GM19324 (cell line): ENCODE data around the gene CENPL.
"Not testable (repeated sequence)": the region's sequence is repeated elsewhere in the genome, so short reads cannot be mapped to it uniquely, and the experiment has no call there.

ENCODE experiments used
- ATAC-seq: cut with Tn5 transposase; IDR thresholded peaks from one replicate; pipeline ENCODE4 v1.9.1; 2021; ENCODE audit warnings: mild to moderate bottlenecking, moderate library complexity; ENCODE audit not compliant: unreplicated experiment, low FRiP score

Gene CENPL

DNA sequence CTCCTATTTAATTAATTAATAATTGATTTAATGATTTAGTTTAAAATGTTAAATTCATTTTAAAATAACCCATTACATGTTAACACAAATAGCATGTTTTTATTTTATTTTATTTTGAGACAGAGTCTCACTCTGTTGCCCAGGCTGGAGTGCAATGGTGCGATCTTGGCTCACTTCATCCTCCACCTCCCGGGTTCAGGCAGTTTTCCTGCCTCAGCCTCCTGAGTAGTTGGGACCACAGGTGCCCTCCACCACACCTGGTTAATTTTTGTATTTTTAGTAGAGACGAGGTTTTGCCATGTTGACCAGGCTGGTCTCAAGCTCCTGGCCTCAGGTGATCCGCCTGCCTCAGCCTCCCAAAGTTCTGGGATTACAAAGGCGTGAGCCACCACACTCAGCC, 34.9 kb upstream of the CENPL start:
- ATAC-seq = not testable (repeated sequence)

DNA sequence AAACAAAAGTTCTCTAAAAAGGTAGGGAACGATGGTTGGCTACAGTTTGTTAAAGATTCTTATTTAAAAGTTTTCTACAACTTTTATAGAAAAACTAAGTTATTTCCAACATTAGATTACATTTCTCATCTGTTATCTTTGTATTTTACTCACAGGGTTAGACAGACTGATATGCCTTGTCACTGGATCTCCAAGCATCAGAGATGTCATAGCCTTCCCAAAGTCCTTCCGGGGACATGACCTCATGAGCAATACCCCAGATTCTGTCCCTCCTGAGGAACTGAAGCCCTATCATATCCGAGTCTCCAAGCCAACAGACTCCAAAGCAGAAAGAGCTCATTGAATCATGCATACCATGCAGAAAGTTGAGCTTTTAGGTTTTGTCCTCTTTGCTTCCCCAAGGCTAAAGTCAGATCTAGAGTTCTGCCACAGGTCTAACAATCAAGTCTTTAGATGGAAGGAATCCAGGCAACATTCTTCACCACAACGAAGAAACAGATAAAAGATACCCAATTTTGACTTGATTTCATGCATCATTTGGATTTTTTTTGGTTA, 32.8 kb upstream of the CENPL start:
- no peak for ATAC-seq

DNA sequence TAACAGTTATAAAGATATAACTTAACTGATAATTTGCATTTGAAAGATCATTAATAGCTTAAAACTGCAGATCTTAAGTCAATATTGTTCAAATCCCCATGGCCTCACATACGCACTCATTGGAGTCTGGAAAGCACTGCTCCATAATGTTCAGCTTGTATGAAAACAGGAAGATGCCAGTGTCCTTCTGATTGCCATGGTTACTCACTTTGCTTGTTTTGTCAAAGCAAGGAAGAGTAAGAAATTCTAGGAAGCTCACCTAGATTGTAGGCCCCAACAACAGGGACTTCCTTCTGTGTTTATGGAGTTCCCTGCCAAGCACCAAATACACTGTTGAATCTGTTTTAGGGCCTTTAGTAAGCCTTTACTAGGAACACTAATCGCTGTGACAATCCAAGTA, 32.2 kb upstream of the CENPL start:
- ATAC-seq = no peak

DNA sequence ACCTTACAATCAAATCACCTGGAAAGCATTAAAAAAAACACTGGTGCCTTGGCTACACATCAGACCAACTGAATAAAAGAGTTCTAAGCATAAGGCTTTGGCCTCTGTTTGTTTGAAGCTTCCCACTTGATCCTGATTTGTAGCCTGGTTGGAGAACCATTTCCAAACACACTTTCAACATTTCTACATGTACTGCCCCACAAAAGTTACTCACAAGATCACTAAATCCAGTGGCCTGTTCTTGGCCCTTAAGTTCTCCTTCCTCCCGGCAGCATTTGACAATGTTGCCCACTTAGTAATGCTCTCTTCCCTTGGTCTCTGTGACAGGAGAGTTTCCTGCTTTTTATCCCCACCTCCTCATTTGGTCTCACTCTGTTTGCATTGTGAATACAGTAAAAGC, 31.3 kb upstream of the CENPL start:
- ATAC-seq = no peak

DNA sequence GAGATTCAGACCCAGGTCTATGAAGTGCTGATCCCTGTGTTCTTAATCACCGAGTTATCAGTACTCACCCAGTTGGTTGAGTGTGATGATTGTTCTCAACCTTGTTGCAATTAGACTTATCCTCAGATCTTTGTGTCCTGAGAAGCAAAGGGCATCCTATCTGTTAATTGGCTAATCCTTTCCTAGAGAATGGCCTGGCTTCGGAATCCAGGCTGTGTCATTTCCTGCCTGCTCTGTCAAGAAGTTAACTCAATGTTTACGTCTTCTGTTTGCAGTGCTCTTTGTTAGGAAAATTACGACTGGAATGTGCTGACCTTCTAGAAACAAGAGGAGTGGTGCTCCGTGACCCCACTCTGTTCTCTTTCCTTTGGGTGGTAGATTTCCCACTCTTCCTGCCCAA, 28.4 kb upstream of the CENPL start:
- no peak for ATAC-seq

DNA sequence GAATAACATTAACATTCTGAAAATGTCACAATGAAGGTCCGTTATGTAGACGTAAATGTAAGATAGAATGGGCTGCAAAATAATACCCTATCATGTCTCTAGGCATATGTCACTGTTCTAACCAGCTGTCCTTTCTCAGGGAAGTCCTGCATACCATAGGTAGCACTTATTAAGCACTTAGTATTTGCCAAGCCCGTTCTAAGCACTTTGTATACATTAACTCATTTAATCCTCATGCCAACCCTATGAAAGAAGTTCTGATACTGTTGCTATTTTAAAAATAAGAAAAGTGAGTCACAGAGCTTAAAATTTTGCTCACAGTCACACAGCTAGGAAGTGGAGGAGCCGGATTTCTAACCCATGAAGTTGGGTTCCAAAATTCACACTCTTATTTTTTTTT, 27.4 kb upstream of the CENPL start:
- ATAC-seq = no peak

DNA sequence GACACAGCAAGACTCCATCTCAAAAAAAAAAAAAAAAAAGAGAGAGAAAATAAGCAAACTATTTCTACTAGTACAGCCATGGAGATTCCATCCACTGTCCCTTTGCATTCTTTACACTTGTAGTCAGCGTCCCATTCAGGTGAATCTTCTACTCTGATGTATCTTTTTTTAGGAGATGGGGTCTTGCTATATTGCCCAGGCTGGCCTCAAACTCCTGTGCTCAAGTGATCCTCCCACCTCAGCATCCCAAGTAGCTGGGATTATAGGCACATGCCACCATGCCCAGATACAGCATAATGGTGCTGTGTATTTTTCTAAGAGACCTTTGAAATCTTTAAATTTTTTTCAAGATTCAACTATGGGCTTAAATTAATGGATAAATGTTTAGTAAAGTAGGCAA, 8.1 kb upstream of the CENPL start:
- no peak for ATAC-seq

DNA sequence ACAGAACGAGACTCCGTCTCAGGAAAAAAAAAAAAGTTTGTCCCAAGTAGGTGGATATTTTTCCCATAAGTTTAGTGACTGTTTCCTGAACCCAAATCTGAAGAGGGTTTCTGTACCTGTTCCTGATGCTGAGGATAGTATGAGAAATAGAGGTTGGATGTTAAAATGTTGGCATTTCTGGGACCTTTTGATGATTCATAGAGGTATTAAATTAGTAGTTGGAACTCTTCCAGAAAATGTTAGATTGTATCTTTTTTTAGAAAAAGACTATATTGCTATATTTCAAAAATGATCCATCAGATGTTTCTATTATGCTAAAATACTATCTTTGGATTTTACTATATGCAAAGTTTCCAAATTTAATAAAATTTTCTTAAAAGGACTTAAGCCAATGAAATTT, 2.9 kb upstream of the CENPL start:
- ATAC-seq = no peak

DNA sequence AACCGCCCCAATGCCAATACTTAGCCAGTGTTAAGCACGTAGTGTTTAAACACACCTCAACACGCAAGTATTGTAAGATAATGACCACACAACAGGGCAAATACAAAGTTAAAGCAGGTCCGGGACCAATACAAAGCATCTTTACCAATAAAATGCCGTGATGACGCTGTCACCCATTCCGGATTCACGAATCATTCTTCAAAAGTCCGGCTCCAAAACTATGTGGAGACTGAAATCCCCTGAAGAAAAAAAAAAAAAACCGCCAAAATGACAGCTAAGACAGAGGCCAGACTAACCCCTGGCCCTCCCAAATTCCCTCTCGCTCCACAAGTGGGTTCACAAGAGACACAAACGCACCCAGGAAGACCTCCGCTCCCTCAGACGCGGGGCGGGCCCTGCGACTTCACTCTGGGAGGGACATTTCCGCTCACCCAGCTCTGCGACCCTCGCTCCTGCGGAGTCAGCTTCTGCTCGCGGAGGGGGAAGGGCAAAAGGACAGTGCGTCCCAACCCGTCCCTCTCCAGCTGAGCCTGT, 835 bp downstream of the CENPL start:
- peak; percentile 43 for ATAC-seq

DNA sequence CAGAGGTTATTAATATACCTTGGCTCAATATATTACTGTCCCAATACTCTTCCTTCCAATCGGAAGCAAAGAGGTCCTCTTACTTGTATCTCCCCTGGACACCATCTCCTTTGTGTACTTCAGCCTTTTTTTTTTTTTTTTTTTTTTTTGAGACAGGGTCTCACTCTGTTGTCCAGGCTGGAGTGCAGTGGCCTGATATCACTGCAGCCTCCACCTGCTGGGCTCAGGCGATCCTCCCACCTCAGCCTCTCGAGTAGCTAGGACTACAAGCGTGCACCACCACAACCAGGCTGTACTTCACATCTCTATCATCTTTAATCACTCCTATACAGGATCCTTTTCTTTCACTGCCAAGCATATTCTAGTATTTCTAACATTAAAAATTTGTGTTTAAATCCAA, 3.0 kb downstream of the CENPL start:
- no peak for ATAC-seq

DNA sequence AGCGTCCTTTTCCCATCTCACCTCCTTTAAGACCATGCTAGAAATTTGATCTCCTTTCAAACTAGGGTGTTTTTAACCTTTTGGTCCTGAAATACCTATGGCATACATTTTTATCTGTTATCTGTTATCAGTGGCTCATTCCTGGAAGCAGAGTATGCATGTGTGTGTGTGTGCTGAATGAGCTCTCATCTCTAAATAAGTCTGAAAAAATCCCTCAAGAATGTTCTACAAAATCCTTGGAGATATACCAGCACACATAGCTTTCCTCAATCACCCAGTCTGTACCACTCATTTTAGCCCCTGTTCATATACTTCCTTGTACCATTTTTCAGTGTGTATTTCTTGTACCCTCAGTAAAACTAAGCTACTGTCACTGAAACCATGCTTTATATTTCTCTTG, 6.2 kb downstream of the CENPL start:
- ATAC-seq = no peak

DNA sequence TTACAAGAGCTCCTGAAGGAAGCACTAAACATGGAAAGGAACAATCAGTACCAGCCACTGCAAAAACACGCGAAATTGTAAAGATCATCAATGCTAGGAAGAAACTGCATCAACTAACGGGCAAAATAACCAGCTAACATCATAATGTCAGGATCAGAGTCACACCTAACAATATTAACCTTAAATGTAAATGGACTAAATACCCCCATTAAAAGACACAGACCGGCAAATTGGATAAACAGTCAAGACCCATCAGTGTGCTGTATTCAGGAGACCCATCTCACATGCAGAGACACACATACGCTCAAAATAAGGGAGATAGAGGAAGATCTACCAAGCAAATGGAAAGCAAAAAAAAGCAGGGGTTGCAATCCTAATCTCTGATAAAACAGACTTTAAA, 11.0 kb downstream of the CENPL start:
- not testable (repeated sequence) for ATAC-seq

DNA sequence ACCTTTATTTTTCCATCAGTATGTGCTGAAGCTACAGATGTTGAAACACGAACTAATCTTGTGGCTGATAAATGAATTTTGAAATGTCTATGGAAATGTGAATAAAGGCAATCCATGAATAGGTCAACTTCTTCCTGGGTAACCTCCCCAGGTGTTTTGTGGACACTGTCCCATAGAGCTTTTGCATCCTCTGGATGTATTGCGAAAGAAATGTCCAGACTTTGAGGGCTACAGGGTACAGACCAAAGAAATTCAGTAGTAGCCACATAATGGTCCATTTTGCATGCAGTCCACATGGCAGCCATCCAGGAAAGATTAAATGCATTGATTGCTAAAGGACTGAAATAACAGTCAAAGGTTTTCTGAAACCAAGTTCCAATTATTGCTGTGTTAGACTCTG, 21.7 kb downstream of the CENPL start:
- no peak for ATAC-seq

DNA sequence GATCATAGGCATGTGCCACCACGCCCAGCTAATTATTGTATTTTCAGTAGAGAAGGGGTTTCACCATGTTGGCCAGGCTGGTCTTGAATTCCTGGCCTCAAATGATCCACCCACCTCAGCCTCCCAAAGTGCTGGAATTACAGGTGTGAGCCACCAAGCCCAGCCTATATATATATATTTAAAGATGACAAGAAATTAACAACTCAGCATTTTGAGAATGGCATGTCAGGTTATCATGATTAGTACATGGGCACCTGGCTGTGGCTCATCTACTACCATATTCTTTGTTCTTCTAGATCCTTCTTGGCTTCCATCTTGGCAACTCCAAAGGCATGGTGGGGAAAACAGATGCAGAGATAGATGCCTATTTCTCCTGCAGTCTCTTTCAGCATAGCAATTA, 24.7 kb downstream of the CENPL start:
- not testable (repeated sequence) for ATAC-seq

DNA sequence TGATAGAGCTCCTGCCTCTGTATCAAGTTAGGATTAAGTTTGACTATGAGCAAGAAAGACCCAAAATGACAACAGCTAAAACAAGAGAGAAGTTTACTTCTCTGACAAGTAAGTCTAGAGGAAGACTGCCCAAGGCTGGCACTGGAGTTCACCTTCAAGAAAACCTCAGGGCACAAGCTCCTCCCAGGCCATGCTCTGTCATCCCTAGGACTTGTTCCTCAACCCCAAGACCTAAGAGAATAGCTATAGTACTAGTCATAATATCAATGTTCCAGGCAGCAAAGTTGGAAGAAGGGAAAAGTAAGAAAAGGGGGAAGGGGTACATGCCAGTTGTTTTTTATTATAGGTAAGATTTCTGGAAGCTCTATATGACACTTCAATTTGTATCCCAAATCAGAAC, 26.6 kb downstream of the CENPL start:
- no peak for ATAC-seq

DNA sequence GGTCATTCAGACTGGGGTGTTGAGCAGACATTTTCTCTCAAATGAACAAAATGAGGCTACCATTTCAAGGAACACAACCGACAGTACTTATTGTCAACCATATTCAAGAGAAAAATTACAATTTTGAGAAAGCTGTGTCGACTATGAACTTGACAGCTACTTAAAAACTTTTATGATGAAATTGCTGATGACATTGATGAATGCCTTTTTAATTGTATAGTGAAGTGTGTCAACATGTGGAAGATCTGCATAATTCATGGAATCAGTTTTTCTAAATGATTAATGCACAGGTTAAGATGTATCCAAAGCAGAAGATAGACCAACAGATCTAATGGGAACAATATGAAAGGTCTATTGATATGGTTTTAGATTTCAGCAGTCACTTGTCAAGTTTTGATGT, 34.8 kb downstream of the CENPL start:
- no peak for ATAC-seq

DNA sequence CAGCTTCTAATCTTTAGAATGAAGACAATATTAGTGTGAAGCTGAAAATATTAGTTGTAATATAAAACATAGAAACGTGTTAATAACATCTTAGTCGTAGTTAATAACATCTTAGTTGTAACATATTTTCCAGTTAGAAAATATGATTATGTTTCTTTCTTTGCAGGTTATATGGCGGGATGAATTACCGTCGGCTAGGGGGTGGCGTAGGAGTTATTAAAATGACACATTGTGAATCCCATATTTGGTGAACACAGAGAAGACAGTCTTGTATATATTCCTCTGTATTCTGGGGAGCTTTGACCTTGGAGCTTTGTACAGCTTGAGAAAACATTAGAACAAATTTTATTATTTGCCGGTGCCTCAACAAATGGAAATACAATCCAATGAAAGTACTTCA, 39.7 kb downstream of the CENPL start:
- ATAC-seq = no peak

DNA sequence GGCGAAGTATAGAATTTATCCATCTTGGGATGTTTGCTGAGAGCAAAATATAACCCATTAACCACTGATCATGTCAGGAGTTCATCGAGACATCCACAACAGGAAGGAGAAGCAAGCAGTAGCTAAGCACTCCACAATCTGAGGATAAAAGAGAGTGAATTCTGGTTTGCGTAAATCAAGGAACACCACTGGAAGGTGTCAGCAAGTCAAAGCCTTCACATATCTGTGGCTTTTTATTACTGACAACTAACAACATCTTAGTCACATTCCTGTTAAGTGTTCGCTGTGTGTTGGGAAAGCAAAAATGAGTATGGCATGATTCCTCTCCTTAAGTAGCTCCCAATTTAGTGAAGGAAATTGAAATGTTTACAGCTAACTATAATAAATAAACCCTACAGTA, 44.7 kb downstream of the CENPL start:
- ATAC-seq = no peak

DNA sequence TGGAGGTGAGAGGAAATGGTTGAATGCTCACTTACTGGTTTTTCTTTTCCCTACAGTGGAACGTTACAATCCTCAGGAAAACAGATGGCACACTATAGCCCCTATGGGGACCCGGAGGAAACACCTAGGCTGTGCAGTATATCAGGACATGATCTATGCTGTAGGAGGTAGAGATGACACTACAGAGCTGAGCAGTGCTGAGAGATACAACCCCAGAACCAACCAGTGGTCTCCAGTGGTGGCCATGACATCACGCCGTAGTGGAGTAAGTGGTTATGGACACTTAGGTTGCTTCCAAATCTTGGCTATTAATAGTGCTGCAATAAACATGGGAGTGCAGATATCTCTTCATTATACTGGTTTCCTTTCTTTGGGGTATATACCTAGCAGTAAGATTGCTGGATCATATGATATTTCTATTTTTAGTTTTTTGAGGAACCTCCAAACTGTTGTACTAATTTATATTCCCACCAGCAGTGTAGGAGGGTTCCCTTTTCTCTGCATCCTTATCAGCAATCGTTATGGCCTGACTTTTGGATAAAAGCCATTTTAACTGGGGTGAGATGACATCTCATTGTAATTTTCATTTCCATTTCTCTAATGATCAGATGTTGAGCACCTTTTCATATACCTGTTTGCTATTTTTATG, 49.0 kb downstream of the CENPL start:
- no peak for ATAC-seq

DNA sequence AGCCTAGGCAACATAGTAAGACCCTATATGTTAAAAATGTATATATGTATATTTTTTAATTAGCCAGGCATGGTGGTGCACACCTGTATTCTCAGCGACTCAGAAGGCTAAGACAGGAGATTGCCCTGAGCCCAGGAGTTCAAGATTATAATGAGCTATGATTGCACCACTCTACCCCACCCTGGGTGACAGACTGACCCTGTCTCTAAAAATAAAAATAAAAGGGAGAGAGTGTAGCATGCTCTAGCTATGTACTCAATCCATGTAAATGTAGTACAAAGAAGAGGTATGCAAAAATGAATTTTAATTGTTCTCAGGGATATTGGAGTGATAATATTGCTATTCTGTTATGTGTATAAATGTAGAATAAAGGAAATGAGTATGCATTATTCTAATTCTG, 53.1 kb downstream of the CENPL start:
- ATAC-seq = no peak

DNA sequence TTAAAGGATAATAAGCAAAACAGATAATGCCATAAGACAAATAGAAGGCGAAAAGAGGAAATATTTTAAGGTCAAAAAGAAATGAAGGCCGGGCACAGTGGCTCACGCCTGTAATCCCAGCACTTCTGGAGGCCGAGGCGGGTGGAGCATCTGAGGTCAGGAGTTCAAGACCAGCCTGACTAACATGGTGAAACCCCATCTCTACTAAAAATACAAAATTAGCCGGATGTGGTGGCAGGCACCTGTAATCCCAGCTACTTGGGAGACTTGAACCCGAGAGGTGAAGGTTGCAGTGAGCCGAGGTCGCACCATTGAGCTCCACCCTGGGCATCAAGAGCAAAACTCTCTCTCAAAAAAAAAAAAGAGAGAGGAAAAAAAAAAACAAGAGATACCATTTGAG, 54.4 kb downstream of the CENPL start:
- not testable (repeated sequence) for ATAC-seq

DNA sequence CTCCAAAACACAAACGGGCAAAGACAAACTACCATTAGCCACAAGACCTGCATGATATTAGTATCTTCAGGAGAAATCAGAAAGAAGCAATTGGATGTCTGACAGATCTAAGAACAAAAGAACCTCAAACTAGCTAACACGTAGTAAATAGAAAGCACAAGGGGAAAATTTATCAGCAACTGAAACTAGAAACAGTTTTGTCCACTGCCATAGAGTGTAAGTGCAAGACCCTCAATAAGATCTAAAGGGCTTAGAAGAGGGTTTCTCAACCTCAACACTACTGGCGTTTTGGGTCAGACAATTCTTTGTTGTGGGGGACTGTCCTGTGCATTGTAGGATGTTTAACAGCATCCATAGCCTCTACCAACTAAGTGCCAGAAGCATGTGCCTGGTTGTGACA, 55.9 kb downstream of the CENPL start:
- ATAC-seq = no peak

DNA sequence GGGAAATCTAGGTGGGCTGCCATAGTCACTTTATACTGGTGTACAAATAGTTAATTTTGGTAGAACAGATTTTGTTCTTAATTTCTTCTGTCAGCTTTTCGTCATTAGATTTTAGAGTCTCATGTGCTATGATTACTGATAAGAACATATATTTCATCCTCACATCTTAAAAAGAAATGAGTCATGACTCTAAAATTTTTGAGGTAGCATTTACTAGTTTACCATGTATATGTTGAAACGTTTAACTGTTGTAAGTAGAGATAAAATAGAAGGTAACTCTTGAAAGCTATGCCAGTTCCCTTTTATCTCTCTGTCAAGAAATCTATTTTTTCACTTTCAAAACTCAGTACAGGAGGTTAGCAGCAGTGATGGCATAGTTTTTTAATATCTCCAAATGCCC, 56.5 kb downstream of the CENPL start:
- ATAC-seq = no peak
